H1 (cell line): Measurements from ENCODE around the gene GOLGA3. TPM values are rescaled to one million over a fixed set of nuclear protein-coding genes. Genes with fewer than 3 reads are reported as not detected.

Source experiments
- CHD7 ChIP-seq: fragments of 300-600 bp; sonication (generic); IDR thresholded peaks from 2 replicates; pipeline ENCODE4 v1.7.1; 2012; ENCODE audit warnings: low read length, moderate library complexity, mild to moderate bottlenecking, inconsistent platforms; ENCODE audit not compliant: insufficient replicate concordance
- EZH2 ChIP-seq: fragments of 200-600 bp; sonication (generic); IDR thresholded peaks from 2 replicates; pipeline ENCODE4 v1.7.1; 2012; ENCODE audit warnings: low read depth, mild to moderate bottlenecking, moderate library complexity, low read length, inconsistent platforms; ENCODE audit not compliant: severe bottlenecking
- FOSL1 ChIP-seq: IDR thresholded peaks from 2 replicates; pipeline ENCODE4 v1.6.1; 2011; ENCODE audit warnings: mild to moderate bottlenecking, low read depth, low read length, moderate library complexity; ENCODE audit not compliant: insufficient read depth
- HDAC6 ChIP-seq: IDR thresholded peaks from one replicate; pipeline ENCODE4 v1.7.1; 2012; ENCODE audit warnings: low read depth, mild to moderate bottlenecking, inconsistent platforms, low read length, moderate library complexity
- KDM1A ChIP-seq: fragments of 200-600, 300-600 bp; sonication (generic); IDR thresholded peaks from 2 replicates; pipeline ENCODE4 v1.7.1; 2016; ENCODE audit warnings: mild to moderate bottlenecking, low read length, borderline replicate concordance
- SIX5 ChIP-seq: IDR thresholded peaks from 2 replicates; pipeline ENCODE4 v1.6.1; 2011; ENCODE audit warnings: mild to moderate bottlenecking, low read depth, low read length
- polyA plus RNA-seq, 7 experiments: library from polyadenylated mRNA; depleted of rRNA in 3 of 7; stranded (reverse) in 5 of 7; unstranded in 2 of 7; fragments of >200 nt in 5 of 7; fragments of 200-250 nt in 2 of 7; gene quantifications; 1 replicate in 5 of 7; 2 replicates in 1 of 7; 4 replicates in 1 of 7; pipeline versions ENCODE4 v1.2.1 to v1.2.3, GENCODE V29; 2011 to 2013; ENCODE audit warnings: missing spikeins in 2 of 7, mixed read lengths in 2 of 7
- total RNA-seq: library from RNA; stranded (reverse); fragmentation: NEBNext Ultra II Directional; extraction: Animal tissue kit (Norgen Biotek cat#: 25700); gene quantifications from 2 replicates; pipeline ENCODE4 v1.2.1, GENCODE V29; 2021

GOLGA3 gene
- total and polyA plus RNA-seq, 2 of the 8 experiments (the other 6 are each of a cell fraction or from before 2014, with no cell fraction given), result 6.4 to 33.1 TPM

GRCh38 chr12:132838410-132839080, 9.9 kb upstream of the GOLGA3 start (continued):
- TF ChIP-seq CHD7, result no peak
- no peak for TF ChIP-seq HDAC6
- TF ChIP-seq KDM1A, result no peak
- TF ChIP-seq EZH2, result no peak
- no peak for TF ChIP-seq FOSL1
- TF ChIP-seq SIX5, result no peak
